GM21423 (cell line): ENCODE results near the gene ZNF488.

Experiments used
- ATAC-seq: cut with Tn5 transposase; IDR thresholded peaks from one replicate; pipeline ENCODE4 v1.9.1; 2021; ENCODE audit warnings: mild to moderate bottlenecking, moderate library complexity; ENCODE audit not compliant: unreplicated experiment

Gene ZNF488

DNA sequence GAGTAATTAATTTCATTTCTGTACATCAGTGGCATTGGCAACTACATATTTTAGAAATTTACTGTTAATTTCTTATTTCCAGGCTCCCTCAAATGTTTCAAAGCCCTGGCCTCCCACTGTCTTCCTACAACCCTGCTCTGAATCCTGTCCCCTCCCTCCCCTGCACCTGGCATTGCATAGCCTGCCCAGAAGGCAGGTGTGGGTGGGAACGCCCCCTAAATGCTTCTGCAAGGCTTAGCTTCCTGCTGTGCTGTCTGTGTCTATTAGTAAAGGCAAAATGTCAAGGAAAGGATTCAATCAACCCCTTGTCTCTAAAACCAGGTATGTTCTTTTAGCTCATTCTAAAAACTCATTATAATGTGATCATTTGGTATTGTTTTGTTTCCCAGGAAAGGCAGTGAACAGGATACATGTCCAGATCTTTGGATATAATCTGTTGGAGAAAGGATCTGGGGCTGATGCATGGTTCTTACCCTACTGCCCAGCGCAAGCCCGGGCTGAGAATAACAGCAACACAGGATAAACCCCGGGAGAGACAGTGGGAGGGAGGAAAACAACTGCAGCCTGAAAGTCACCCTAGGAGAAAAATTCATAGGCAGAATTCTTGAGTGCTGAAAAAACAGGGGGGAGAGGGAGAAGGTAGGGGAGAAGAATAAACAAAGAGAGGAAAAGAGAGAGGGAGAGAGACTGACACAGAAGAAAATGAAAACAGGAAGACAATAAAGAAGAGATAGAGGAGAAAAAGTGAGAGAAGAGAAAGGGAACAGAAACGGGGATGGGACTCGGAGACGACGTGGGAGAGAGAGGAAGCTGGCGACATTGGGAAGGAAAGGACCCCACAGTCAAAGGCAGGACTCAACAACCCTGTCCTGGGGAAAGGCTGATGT, 589 bp downstream of the ZNF488 start:
- ATAC-seq, result no peak

DNA sequence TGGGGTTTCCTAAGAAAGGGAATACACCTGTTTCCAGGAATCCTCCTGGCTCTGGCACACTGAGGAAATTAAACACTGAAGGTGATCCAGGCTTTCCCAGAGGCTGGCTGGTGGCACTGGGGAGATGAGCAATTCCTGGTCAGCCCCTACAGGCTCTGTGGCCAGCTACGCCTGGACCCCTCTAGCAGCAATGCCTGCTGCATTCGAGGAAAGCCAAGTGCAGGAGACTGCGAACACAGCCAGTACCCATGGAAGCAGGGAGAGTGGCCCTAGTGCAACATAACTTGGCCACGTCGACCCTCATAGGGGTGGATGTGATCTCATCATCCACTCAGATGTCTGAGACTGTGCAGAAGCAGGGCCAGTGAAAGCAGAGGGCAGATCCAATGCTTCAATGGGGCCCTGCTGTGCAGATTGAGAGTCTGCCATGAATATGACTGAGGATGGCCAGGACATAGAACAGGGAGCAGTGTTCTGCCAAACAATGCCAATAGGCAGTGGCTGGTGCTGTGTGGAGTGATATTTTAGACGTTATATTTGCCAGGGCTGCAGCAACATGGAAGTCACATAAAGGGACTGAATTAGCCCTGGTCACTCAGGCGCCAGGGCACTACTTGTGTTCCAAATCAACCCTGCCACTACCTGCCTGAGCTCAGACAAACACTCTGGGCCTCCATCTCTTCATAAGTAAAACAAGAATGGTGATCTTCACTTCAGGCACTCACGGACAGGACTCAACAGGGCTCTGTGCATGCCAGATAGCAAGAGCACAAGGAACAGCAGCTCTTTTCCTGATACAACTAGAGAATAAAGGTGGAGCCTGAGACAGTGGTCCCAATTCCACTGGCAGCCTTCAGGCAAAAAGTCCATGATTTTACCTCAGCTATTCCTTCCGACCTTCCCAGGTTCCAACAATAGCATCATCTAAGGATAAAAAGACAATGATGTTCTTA, 2.4 kb downstream of the ZNF488 start:
- ATAC-seq, result no peak

DNA sequence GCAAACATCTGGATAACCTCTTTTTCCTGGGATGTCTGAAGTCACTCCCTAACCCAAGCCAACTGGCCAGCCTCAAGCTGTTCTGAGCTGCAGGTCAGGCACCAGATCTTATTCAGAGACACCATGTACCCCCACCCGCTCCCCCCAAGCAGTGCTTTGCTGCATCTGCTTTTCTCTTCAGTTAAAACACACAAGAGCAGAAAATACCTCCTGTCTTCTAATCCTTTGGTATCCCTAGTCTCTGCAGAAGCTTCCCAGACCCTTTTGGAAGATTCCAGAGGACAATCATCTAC, 3.0 kb downstream of the ZNF488 start:
- no peak for ATAC-seq

DNA sequence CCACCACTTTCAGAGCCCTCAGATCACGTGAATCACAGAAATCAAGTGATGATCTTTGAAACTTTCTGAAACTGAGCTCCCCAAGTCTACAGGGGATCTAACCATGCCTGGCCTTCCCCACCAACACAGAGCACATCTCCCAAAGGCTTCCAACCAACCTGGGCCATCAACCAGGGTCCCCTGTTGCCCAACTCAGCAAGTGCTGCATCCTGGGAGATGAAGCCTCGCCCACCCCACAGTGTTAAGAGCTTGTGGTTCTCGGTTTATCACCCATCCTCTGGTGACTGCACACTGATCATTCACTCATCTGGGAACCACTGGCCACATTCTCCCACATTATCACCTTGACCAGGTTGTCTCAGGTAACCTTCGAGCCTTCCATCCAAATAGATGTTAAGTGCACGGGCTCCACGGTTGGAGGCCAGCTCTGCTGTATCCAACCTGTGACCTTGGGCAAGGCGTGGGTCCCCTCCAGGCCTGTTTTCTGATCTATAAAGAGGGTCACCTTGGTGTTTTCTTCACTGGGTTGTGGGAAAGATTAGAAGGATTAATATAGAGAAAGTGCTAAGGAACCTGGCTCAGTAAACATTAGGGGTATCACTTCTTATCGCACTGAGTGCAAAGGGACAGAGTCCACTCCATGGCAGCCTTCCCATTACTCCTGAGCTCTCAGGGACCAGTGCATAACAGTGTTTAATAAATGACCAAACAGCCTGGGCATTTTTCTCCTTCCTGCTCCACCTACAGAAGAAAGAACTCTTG, 3.6 kb downstream of the ZNF488 start:
- ATAC-seq, result no peak

DNA sequence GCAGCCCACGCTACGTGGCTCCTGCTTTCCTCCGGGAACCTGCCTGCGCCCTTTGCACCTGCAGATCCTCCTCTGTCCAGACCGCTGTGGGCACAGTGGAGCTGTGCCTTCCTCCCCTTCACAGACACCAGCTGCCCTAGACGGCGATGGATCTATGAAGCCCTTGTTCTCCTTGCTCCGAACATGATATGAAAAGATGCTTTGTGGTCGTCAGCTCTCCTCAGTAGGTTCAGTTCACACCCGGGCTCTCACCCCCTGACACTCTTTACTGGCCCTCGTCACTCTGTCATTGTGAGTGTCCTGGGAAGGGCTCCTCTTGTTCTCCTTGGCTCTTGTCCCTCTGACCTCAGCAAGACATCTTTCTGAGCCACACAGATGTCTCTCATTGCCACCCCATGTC, 4.2 kb downstream of the ZNF488 start:
- no peak for ATAC-seq

DNA sequence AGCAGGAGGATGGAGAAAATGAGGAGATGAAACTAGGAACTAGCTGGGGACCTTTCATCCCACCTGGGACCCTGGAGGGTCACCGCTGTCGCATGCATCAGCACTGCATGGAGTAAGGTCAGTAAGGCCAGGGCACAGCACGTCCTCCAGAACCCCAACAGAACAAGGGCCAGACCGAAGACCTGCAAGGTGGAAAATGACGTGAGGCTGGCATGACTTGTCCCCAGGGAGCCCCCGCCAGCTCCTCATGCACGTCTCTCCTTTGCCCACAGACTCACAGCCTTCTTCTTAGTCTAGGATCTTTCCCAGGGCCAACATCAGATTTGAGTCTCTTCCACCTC, 4.7 kb downstream of the ZNF488 start:
- ATAC-seq, result no peak

DNA sequence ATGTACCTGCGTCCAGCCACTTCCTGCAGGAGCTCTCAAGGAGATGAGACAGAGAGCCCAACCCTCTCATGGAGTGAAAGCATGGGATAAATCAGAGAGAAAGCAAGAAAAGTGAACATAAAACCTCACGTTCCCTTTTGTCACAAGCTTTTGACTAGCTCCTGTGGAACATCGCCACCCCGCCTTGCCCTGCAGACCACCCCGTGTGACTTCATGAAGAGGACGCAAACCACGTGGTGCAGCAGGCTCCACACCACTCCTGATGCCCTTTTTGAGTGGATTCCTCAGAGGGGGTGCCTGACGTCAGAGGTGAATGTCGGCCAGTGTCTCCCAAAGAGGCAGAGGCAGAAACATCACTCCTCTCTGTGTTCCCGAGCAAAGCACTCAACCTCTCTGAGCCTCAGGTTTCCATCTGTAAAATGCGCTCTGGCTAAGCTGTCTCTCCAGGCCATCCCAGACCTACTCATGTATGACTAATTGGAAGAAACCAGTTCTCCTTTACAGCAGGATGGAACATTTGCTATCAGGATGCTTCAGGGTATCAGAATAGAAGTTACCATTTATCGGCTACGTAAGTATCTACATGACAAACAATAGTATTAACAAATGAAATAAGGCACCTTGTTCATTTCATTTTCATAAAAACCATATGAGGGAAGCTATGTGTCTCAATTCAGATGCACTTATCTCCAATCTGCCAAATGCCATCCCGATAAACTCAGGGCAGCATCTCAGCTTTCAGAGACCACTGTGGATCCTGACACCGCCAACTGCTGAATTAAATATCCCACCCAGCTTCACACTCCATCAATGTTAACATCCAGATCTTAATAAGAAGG, 5.3 kb downstream of the ZNF488 start:
- no peak for ATAC-seq

DNA sequence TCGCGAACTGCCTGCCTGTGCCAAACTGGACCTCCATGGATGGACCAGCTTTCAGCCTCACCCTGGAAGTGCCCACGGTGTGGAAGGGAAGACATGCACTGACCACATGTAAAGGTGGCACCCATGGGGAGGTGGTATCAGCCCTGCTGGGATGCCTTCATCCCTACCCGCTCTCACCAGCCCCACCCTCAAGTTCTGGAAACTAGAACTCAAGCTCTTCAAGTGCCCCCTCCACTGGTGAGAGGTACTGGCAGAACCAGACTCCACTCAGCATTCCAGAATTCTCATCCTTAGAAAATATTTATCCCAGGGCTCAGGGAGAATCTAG, 5.9 kb downstream of the ZNF488 start:
- no peak for ATAC-seq

DNA sequence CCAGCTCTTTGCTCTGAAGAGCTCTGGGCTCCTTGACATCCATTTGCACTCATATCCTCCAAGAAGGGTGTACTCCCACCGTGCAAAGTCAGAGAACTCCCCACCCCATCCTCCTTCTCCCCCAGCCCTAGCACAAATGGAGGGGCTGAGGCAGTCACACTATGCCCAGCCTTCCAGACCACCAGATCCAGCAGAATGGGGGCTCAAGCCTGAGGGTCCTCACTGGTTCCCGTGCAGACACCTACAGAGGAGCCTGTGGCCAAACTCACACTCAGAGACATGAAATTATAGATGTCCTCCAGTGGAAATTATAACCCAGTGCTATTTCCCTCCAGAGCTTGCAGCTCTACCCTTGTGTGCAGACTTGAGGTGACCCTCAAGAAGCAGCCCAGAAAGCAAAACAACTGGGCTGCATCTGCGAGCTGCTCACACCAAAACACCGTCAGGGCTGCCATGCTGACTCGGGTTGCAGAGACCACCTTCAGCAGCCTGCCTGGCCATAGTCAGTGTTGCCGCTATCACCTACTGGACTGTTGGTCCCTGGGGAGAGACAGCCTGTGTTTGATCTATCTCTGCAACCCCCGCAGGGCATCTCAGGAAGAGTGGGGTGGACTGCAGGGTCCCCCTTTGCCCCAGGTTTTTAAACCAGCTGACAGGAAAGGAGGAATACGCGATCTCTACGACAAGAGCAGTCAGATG, 7.4 kb downstream of the ZNF488 start:
- ATAC-seq, result no peak

DNA sequence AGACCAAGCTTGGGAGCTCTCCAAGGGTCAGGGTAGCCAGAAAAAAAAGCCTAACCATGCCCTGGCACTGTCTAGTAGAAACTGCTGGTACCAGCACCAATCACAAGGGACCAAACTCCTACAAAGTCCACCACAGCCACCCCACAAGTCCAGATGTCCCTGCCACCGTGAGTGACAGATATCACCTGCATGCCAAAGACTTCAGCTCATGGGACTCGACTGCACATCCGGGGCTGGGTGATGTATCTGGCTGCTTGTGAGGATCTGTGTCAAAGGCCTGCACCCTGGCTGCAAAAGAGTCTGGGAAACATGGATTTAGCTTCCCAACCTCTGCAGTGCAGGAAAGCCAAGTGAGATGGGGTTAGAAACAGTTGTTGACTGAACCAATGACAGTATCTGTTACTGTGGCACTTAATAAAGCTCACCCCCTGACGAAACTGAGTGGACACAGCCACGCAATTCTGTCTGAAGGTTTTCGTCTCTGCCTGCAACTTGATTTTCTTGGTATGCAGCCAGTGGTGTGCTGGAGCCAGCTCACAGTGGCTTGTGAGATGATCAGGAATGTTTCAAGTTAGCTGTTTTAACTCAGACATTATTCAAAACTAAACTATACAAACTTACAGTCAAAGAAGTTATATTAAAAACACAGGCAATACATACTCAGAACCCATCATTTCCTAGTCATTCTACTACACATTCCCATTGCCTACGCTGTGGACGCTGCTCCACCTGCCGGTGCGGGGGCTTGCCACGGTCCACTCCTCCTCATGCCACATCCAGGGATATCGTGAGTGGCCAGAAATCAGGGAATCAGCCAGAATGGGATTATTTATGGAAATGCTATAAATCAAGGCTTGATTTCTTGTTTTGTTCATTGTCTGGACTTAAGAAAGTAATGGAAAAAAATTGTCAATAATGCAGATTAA, 9.2 kb downstream of the ZNF488 start:
- ATAC-seq, result no peak

DNA sequence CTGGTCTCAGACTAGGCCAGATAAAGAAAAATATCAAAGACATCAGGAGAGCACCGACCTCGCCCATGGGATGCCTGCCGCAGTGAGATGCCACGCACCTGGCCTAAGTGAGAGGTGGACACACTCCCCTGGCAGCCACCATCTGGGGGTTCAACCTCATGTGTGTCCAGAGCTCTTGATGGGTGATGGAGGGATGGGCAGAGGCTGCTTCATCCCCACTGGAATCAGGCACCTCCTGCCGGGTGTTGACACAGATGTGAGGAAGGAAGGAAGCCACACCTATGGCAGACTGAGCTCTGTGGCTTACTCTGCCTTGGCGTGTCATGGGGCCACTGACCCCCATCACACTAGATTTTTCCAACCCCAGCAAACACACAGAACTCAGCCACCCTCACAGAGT, 11.4 kb downstream of the ZNF488 start:
- ATAC-seq, result no peak

DNA sequence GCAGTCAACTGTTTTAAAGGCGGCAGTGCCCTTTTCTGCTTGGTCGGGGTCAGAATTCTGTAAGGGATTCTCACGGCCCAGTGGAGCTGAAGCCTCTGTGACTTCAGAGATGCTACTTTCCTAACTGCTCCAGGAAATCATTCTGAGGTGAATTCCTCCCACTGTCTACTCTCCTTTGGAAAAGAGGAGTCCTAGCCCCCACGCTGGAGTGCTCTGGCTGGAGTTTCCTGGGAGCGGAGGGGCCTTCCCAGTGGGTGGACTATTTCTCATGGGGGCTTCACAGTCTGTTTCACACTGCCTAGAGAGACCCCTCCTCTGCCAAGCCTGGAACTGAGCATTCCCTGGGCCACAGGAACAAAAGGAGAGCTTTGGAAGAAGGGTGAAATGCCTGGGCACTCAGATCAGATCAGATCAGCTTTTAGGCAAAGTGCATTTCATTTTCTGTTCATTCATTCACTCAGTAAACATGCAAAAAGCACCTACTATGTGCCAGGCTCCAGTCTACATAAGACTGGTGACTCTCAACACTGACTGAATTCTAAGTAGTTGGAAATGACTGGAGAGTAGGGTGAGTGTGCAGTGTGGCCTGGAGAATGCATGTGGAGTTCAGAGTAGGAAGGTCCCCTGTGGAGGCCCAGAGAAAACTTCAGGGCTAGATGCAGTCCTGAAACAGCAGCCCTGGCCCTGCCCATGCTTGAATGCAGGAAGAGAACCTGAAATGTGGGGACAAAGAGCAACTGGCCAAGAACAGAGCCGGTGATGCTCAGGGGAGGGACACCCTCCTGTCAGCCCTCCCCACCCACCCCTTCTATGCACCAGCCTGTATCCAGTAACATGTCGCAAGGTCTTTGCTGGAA, 12.2 kb downstream of the ZNF488 start:
- ATAC-seq, result no peak

DNA sequence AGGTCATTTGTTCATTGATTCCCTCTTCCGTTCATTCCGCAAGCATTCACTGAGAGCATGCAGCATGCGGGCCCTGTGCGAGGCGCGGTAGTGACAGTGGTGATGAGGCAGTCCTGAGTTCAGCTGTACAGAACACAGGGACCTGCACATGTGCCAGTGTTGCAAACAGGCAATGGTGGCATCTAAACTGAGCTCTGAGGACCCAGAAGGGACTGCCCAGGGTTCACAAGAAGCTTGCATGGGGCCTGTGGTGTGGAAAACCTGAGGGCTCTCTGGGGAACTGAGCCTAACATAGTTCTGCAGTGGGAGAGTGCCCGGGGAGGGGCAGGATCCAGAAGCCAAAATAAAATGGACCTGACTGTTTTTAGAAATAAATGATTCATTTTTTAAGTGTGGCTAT, 13.2 kb downstream of the ZNF488 start:
- ATAC-seq, result no peak

DNA sequence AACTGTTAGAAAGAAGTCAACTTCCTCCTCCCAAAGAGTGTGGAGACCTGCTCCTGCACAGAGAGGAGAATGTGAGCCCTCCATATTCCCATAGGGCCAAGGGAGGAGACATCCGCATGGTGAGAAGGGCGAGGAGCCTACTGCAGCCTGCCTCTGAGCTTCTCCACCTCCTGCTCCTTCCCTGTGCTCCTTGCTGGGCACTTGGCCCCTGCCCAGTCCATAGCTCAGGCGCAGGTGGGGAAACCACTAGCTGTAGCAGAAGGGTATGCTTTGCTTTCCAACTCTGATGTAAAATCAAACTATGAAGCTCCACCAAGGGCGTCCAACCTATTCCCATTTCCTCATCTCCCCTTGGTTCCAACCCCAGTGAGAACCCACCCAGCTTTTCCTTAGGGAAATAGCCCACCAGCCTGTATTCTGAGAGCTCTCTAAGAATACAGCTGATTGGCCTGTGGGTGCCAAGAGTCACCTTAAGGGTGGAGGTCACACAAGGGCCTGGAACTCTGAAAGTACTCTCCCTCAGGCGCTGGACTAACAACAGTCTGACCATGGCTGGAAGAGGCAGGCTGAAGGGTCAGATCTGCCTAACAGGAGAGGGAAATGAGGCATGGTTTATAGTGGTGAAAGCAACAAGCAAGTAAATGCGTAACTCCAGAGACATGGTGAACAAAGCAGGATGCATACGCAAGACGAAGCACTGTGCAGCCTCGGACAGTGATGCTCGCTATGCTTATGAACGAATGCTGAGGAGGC, 13.9 kb downstream of the ZNF488 start:
- no peak for ATAC-seq

DNA sequence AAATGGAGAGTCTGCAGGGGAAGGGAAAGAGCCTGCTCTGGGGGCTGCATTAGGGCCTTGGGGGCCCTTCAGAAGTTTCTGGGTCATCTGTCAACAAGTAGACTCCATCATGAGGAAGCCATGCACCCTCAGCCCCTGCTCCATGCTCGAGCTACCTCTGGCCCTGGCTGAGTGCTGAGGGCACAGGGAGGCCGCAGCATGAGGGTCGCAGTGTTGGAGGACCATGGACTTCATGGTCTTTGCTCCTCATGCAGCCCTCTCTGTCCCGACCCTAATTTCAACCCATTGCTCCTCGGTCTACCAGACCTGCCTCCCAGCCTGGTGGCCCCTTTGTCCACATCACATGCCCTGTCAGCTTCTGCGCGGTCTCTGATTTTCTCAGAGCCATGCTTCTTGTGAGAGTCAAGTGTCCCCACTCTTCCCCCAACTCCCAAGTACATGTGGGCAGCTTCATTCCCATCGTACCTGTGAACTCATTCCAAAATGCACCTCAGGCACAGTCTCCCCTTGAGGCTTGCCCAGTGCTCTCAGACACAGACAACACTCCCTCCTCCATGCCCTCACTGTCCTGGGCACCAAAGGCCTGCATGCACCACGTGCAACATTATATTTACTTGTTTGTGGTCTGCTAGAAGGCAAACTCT, 14.7 kb downstream of the ZNF488 start:
- no peak for ATAC-seq

DNA sequence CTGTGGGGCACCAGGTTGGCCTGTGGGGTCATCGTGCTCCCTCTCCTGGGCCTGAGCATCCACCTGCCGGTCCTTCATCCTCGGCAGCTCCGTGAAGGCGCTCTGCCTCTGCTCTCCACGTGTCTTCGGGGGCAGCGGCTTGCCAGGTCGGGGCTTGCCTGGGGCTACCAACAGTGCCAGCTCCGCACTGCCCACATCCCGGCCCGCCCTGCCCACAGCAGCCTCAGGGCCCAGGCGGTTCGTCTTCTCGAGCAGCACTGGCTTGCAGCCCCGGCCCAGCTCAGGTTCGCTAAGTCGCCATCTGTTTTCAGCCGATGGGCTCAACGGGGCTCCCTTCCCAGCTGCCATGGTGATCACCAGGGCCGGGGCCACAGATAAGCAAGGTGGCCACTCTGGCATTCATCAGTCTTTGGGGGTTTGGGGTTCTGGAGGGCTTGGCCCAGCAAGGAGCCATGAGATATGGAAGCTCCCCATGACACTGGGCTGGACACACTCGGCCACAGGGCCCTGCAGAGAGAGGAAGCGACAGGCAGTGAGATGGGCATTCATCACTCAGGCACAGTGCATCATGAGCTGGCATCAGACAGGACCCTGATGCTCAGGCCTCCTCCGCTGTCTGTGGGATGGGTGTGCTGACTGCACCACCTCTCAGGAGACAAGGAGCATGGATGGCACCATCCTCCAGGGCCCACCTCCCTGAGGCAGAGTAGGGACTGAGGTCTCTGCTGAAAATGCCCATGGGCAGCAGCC, 15.5 kb downstream of the ZNF488 start:
- ATAC-seq, result no peak
